Fibroblast of pulmonary artery (primary cell): Measurements from ENCODE around the gene SLCO3A1.

Experiments
- DNase-seq: peaks from one replicate; pipeline ENCODE4 v3.0.0-alpha.2; 2010; ENCODE audit warnings: low read depth
- H3K4me3 ChIP-seq: replicated peaks from 2 replicates; pipeline ENCODE4 v1.5.1; 2011; ENCODE audit warnings: low read depth, mild to moderate bottlenecking, control low read depth, low read length, moderate library complexity
- TF ChIP-seq, protein P1 (sequence below): IDR thresholded peaks from 2 replicates; pipeline ENCODE4 v1.5.1; 2011; ENCODE audit warnings: mild to moderate bottlenecking, control low read depth, low read length, inconsistent platforms; ENCODE audit errors: missing control alignments

Gene SLCO3A1

GRCh38 chr15:91879158-91879557 lies 25.6 kb downstream of the SLCO3A1 start:
- no peak overlapping the region for H3K4me3 ChIP-seq
- DNase-seq: no peak
- TF ChIP-seq, protein P1, sequence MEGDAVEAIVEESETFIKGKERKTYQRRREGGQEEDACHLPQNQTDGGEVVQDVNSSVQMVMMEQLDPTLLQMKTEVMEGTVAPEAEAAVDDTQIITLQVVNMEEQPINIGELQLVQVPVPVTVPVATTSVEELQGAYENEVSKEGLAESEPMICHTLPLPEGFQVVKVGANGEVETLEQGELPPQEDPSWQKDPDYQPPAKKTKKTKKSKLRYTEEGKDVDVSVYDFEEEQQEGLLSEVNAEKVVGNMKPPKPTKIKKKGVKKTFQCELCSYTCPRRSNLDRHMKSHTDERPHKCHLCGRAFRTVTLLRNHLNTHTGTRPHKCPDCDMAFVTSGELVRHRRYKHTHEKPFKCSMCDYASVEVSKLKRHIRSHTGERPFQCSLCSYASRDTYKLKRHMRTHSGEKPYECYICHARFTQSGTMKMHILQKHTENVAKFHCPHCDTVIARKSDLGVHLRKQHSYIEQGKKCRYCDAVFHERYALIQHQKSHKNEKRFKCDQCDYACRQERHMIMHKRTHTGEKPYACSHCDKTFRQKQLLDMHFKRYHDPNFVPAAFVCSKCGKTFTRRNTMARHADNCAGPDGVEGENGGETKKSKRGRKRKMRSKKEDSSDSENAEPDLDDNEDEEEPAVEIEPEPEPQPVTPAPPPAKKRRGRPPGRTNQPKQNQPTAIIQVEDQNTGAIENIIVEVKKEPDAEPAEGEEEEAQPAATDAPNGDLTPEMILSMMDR: no peak

GRCh38 chr15:91880373-91880772 lies 26.9 kb downstream of the SLCO3A1 start:
- TF ChIP-seq, protein P1: no peak
- no peak for DNase-seq
- H3K4me3 ChIP-seq: no peak overlapping the region

DNA sequence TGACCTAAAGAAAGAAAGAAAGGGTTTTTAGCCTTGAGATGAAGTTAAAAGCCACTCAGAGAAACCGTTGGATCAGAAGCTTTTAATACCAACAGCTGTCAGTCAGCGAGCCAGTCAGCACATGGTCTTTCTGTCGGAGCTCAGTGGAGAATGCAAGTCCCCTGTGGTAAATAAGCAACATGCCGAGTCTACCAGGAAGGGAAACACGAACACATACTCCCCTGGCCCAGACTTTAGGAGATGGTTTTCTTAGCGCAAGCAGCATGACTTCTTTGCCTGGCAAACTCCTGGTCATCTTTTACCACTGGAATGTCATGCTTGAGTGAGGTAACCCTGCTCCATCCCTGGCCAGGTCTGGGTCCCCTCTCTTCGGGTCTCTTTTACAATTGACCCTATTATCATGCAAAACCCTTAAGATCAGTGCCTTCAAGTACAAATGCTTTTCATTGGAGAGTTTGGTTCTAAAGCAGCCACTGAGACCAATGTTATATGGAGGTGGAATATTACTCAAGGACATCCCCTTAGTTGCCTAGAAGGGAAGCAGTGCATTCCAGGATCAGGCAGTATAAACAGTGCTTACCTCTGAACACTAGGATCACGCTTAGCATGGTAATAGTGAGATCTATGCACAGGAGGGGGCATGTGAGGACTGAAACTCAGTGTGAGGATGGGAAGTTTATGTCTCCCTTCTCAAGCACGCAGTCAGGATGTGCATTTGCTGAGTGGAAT lies 28.2 kb downstream of the SLCO3A1 start:
- no peak overlapping the region for H3K4me3 ChIP-seq
- no peak for DNase-seq
- TF ChIP-seq, protein P1: no peak

DNA sequence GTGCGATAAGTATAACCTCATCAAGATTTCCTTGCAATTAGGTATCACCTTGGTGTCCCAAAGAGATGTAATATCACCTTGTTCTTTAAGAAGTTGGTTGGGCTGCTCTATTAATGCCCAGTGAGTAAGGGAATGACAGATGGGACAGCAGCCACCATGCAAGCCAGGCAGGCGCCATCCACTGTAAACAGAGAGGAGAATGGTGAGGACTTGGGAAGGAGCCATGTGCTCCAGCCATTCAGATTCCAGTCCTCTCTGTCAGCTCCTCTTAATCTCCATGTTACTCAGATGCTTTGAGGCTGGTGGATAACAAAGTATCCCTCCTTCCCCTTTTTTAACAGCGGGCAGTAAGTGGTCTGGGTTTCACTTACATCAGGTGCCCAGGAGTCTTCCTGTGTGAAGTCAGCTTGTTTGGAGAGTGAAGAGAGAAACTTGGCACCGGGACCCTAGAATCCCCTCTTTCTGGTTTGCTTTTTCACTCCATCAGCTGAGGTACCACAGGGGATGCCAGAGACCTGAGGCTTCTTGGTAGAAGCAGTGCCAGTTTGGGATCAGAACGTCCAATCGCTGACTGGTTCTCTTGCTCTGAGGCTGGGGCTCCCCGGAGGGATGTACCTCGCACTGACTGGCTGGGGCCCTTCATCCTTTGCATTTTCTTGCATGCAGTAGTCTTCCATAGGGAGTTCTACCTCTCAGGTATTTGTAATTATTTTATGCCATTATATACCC lies 29.5 kb downstream of the SLCO3A1 start:
- H3K4me3 ChIP-seq: no peak overlapping the region
- TF ChIP-seq, protein P1: no peak
- DNase-seq: no peak

- TF ChIP-seq, protein P1: no peak
- no peak for DNase-seq
- H3K4me3 ChIP-seq: no peak overlapping the region
Measured at GRCh38 chr15:91884606-91885005, 31.1 kb downstream of the SLCO3A1 start.

- no peak for DNase-seq
- no peak overlapping the region for H3K4me3 ChIP-seq
- TF ChIP-seq, protein P1: no peak
Measured at GRCh38 chr15:91885054-91885453, 31.5 kb downstream of the SLCO3A1 start.

GRCh38 chr15:91885714-91886270 lies 32.3 kb downstream of the SLCO3A1 start:
- no peak for DNase-seq
- H3K4me3 ChIP-seq: no peak overlapping the region
- TF ChIP-seq, protein P1: no peak
